Activated CD4-positive, alpha-beta T cell treated with anti-CD3 and anti-CD28 coated beads, Interleukin-2, Interleukin-6, amounts not matched to agents 100 ng/mL and 50 ng/mL, durations not matched to agents 16 hours and 8 hours (primary cell): Measurements from ENCODE around the gene SLC17A9.
"Not testable (repeated sequence)": the region's sequence is repeated elsewhere in the genome, so short reads cannot be mapped to it uniquely, and the experiment has no call there.

Experiments used
- DNase-seq: peaks from one replicate; pipeline ENCODE4 v3.0.0-alpha.2; 2020

SLC17A9 gene

GRCh38 chr20:62921119-62921687 is 31.3 kb upstream of the SLC17A9 start:
- DNase-seq: peak; percentile 84

- peak; percentile 84 for DNase-seq
Measured at GRCh38 chr20:62922451-62922921, 30.0 kb upstream of the SLC17A9 start.

GRCh38 chr20:62923059-62923668 is 29.3 kb upstream of the SLC17A9 start:
- DNase-seq: not testable (repeated sequence)

- no peak for DNase-seq
Measured at GRCh38 chr20:62923669-62924441, 28.7 kb upstream of the SLC17A9 start.

DNA sequence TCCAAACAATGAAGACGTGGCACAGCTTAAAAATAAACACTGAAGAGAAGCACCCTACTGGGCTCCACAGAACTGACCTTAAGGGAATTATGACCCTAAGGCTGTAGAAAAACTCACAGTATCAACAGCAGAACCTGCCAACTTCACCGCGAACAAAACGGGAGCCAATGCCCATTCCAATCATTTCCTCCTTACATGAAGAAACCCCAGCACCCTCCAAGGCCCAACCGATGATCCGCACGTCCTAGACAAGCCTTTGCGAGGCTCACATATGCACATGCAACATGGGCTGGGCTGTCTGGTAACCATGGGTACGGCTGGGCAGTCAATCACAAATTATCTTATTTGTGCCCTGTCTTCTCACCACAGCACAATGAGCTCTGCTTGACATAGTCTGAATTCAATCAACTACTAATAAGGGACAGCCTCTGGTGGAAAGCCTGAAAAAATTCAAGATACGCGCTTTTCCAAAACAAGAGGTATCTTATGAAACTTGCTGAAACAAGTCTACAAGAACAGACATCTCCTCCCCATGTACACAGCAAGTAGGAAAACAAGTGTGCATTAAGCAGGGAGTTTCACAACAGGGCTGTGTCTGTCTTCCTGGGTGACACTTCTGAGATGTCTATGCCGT is 27.9 kb upstream of the SLC17A9 start:
- DNase-seq: peak; percentile 46

DNA sequence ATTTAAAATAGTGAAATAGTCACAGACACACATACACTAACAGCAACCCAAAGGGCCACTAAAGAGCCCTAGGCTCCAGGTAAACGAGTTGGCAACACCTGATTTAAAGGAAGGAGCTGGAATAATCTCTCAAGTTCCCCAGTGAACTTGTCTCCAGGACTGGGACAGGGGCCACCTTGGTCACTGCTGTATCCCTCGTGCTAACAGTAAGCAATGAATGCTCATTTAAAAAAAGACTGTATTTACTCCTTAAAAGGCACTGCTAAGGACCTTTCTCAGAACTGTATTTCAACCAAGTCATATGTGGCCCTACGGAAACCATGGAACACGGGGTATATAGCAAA is 27.5 kb upstream of the SLC17A9 start:
- DNase-seq: no peak

- DNase-seq: peak; percentile 63
Measured at GRCh38 chr20:62925420-62926228, 26.9 kb upstream of the SLC17A9 start.

DNA sequence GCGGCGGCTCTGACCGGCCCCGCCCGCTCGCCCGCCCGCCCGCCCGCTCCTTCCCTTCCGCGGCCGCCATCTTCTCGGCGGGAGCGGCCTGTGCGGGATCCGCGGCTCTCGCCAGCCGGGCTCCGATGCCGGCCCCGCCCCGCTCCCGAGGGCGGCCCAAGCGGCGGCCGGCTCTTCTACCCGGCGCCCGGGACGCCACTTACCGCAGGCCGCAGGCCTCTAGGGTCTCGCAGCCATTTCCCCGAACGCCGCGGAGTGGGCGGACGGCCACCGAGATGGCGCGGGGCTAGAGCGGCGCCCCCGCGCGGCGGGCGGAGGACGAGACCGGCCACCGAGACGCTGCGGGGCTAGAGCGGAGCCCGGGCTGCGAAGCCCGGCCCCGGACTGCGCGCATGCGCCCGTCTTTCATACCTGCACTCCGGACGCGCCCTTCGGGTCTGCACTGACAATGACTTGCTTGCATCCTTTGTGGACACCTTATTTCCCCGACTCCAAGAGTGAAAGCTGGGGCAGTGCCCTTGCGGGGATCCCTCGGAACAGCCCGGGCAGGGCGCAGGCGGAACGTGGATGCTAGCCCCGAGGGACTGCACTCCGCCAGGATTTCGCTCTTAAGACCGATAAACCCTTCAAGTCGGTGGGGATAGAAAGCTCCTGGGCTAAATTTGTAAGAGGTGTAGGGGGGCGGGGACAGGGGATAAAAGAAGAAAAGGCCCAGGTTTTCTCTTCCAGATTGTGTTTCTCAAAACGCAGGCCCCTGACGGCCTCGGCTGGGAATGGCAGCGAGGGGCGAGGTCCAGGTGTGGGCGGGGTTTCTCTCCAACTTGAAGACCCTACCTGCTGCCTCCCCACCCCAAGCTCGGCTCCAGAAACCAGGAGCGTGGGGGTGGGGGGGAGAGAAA is 26.0 kb upstream of the SLC17A9 start, which contains the start of gene DIDO1:
Gene DIDO1, minus strand, starts transcription at position 277 of the 899 bp plus-strand sequence.
- peak; percentile 93 for DNase-seq

GRCh38 chr20:62927128-62927705 is 25.3 kb upstream of the SLC17A9 start:
- no peak for DNase-seq

DNA sequence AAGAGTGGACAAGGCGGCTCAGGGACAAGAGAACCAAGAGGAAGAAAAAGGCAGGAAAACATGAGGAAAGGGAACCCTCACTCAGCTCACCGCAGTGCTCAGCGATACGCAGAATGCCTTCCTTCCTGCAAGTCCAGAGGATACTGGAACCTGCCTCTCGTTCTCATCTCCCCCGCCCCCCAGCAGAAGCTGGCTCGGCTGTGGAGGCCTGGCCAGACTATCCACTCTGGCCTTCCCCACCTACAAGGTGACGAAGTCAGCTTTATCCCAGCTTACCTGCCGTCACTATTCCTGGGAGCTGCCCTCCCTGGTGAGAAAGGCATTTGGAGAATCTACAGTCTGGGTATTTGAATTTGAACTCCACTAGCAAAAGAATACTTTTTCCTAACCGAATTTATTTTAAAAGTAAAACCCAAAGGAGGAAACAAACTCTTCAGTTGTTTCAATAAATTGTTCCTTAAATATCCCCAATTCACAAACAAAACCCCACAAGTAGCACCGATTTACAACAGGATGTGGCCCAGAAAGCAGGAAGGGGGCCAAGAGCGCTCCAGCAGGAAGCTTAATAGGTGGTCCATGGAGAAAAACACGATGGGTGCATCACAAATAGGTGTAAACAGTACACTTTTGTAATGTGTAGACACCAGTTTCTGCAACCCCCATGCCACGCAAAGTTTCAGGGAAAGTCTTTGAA is 24.1 kb upstream of the SLC17A9 start:
- no peak for DNase-seq

GRCh38 chr20:62929051-62929538 is 23.4 kb upstream of the SLC17A9 start:
- peak; percentile 69 for DNase-seq

DNA sequence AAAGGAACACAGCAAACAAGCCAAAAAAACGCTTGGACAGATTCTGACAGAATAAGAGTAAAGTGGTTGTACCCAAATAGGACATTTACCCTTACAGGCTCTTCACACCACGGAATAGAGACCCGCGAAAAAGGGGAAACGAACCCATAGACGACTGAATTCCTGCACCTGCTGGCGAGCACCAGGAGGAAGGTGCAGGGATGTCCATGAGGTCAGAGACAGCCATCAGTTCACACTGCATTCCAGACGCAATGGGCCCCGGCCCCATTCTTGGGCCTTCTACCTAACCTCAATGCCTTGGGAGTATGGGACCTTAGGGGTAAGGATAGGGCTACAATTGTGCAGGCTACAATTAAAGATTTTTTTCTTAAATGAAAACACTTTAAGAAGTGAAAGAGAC is 21.0 kb upstream of the SLC17A9 start:
- DNase-seq: no peak

DNA sequence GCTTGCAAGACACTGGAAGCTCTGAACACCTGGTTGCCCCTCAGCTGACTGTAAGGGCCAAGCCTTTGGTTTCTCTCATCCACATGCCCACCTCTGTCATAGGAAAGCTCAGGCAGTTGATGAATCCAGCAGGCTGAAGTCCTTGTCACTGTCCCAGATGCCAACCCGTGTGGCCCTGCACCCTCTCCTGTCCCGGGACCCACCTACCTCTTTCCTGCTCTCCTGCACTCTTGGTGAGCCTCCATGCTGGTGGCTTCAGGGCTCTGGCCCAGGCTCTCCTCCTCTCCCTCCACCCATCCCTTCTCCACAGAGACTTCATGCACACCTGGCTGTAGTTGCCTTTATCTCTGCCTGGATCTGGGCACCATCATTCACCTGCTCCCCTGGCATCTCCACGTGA is 18.5 kb upstream of the SLC17A9 start:
- DNase-seq: no peak

- DNase-seq: no peak
Measured at GRCh38 chr20:62935204-62935967, 17.1 kb upstream of the SLC17A9 start.

DNA sequence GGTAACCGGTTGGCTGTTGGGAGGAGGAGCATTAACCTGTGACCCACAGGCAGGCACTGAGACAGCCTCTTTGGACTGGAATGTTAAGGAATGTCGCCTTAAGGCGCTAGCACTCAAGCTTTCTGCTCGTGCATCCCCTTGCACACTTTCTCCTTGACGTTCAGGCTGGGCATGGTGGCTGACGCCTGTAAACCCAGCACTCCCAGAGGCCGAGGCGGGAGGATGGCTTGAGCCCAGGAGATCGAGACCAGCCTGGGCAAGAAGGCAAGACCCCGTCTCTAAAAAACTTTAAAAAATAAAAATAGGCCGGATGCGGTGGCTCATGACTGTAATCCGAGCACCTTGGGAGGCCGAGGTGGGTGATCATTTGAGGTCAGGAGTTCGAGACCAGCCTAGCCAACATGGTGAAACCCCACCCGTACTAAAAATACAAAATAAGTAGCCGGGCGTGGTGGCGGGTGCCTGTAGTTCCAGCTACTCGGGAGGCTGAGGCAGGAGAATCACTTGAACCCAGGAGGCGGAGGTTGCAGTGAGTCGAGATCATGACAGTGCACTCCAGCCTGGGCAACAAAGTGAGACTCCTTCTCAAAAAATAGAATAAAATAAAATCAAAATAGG is 16.4 kb upstream of the SLC17A9 start:
- DNase-seq: no peak

- peak; percentile 98 for DNase-seq
Measured at GRCh38 chr20:62937268-62938104, 15.0 kb upstream of the SLC17A9 start.

- peak; percentile 52 for DNase-seq
Measured at GRCh38 chr20:62938105-62938888, 14.2 kb upstream of the SLC17A9 start, which contains the start of gene GID8. Gene GID8, plus strand, starts transcription at chr20:62938147. Its CDS starts 3,356 bp downstream, at chr20:62941503.
